ENCODE results near the gene MAST4.
"Not testable (repeated sequence)": the region's sequence is repeated elsewhere in the genome, so short reads cannot be mapped to it uniquely, and the experiment has no call there.

MAST4 gene

DNA sequence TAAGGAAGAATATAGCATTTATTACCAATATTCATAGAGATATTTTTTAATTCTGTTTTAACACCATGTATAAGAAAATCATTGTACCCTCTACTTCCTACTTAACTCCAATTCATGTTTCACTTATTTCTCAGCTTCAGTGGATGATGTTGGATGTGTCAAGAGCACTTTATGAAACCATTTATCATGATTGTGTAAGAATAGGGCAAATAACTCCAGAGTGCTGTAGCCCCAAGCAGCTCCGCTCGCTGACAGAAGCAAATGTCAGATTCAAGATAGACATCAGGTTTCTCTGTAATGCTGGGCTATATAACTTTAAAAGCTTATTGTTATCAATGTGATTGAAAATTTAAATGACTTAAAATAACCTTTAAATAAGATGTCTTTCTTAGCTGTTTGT is 50.4 kb downstream of the MAST4 start:
- no peak for DNase-seq (ENCODE audit: low read depth)

DNA sequence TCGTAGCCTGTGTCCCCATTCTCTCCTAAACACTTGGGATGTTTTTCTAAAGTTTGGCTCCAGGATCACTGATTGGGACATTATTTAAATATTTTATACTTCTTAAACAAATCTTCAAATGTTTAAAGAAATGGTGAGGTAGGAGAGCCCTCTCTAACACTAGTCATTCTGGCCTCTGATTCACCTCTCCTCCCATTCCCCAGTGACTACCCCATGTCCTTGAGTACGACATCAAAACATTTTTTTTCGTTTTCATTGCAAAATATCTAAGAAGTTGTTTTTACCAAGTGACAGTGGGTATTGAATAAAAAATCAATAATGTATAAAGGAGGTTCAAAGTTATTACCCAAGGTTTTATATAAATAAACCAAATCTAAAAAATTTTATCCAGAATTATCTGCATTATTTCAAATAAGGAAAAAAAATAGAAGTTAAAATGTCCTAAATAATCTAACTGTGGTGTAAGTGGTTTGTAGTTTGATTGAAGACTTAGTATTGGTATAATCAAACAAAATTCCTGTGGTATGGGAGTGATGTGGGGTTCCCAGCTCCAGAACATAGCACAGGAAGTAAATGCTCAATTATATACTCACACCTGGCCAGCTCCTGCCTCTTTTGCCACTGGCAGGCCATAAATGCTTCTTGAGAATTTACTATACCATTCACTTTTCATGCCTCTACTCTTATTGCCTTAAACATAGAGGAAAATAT is 51.1 kb downstream of the MAST4 start:
- no peak for DNase-seq (ENCODE audit: low read depth)

DNA sequence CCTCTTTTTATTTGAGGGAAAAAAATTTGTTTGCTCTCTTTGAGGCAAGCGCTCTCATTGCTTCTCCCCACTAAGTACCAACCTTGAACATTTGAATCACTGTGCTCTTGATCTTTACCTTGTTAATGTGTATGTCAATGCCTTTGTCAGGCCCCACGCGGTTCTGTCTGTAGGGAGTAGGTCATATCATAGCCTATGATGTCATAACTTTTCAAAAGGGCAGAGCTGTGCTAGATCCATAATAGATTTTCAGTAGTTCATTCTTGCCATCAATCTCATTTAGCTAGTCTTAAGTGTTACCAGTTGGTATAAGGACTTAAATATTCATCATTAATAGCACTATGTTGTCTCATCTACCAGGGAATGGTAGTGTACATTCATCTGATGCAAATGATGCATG is 56.6 kb downstream of the MAST4 start:
- no peak for DNase-seq (ENCODE audit: low read depth)

DNA sequence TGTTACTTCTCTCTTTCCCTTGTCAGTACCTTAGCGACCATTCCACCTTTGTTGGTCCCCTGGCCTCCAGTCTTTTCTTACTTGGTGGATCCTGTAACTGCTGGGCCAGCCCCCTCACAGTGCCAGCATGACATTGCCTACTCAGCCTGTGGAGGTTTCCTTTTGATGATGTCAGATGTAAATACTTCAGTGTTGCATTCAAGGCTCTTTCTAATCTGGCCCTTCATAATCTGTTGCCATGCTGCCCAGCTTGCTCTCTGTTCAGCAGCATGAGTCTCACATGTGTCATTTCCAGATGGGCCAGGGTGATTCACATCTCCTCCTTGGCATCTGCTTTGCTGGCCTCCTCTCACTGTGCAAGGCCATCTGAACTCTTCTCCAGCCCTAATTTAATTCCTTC is 57.1 kb downstream of the MAST4 start:
- DNase-seq (ENCODE audit: low read depth): peak; percentile 48

DNA sequence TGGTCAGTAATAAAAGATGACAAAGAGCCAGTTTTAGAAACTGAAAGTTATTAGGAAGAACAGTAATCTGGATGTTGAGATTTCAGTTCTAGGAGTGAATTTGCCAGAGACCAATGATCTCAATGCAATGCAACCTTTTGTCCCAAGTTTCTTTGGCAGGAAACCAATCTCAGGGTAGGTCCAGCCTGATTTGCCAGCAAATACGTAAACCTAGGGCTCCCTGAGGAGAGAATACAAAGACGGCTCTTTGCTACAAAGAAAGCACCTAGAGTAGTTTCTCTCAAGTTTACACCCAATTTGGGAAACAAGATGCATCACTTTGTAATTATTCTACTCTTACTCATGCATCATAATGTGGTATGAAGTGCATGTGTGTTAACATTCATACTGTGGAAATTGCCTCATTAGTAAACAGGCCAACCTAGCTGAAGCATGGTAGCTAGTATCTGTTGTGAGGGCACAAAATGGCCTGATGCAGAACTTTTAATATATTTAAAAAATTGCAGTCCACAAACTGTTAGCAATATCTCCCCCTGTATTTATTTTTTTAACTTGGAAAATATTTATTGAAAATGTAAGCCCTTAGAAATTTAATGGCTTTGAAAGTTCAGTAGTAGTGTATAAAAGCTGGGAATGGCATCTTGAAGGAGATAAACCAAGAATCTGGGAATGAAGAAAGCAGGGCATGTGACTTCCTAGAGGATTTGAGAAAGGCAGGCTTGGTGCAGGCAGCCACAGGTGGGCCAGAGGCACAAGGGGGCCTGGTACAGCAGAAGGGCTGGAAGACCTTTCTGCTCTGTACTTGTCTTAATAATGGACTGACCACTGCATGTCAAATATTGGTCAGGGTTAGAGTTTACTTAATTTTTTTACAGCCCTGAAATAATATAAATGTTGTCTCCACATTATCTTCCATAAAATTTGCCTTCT is 59.5 kb downstream of the MAST4 start:
- DNase-seq (ENCODE audit: low read depth): no peak

DNA sequence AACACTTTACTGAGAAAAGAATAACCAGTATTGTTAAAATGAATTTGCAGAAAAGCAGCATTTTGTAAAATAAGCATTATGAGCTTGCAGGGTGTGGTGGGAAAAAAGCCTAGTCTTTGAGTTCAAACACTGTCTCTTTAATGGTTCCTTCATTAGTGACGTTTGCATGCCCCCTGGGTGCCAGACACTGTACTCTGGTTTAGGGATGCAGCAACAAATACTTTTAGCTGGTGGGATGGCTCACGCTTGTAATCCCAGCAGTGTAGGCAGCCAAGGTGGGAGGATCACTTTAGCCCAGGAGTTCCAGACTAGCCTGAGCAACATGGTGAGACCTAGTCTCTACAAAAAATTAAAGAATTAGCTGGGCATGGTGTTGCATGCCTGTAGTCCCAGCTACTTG is 62.3 kb downstream of the MAST4 start:
- no peak for DNase-seq (ENCODE audit: low read depth)

DNA sequence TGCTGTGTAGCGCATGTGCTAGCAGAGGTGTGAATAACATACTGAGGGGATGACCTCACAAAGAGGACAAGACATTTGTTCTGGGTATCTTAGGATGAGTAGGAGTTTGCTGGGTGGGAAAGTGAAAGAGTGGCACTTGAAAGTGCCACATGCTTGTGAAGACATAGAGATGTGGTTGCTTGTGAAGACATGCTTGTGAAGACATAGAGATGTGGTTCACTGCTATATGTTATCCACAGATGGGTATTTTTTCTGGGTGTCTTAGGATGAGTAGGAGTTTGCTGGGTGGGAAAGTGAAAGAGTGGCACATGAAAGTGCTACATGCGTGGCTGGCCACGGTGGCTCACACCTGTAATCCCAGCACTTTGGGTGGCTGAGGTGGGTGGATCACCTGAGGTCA is 63.6 kb downstream of the MAST4 start:
- DNase-seq (ENCODE audit: low read depth): no peak

DNA sequence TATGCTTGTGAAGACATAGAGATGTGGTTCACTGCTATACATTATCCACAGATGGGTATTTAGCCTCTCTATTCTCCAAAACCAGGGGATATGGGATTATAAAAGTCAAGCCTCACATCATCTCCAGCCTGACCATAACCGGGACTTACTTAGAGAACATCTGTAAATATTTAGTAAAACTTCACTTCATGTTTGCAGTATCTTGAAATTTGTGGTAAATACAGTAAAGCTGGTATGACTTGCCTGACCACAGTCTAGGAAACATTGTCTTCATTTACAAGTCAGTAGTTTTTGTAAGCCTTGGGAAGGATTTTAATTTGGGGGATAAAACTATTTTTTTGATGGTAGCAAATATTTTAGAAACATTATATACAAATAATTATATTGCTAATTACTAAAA is 64.2 kb downstream of the MAST4 start:
- DNase-seq (ENCODE audit: low read depth): no peak

DNA sequence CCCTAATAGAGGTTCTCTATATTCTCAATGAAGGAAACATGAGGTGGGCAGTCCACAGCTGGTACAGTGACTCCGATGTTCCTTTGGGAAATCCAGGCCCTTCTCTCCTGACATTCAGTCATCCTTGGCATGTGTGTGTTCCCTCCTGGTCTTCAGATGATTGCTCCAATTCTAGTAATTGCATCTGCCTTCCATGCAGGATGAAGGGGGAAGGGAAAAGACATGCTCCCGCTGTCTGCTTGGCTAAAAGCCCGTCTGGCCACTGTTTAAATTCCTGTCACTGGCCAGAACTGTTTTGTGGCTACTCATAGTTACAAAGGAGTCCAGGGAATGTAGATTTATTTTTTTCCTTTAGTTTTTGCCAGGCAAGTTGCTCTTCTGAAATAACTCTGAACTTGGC is 65.0 kb downstream of the MAST4 start:
- no peak for DNase-seq (ENCODE audit: low read depth)

DNA sequence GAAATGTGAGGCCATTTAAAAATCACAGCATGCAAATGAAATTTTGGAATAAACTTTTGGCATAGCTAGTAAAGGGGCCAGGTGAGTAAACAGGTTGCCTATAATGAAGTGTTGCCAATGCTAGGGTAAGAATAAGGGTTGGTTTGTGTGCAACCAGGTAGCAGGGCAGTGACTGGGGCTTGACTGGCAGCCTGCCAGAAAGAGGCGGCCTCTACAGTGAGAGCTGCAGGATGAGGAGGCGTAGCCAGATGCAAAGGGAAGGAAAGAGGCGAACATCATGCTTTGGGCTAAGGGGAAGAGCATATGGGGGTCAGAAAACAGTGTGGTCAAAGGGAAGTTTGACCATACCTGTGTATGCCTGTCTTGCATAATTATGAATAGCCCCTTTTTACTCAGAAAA is 70.6 kb downstream of the MAST4 start:
- no peak for DNase-seq (ENCODE audit: low read depth)

DNA sequence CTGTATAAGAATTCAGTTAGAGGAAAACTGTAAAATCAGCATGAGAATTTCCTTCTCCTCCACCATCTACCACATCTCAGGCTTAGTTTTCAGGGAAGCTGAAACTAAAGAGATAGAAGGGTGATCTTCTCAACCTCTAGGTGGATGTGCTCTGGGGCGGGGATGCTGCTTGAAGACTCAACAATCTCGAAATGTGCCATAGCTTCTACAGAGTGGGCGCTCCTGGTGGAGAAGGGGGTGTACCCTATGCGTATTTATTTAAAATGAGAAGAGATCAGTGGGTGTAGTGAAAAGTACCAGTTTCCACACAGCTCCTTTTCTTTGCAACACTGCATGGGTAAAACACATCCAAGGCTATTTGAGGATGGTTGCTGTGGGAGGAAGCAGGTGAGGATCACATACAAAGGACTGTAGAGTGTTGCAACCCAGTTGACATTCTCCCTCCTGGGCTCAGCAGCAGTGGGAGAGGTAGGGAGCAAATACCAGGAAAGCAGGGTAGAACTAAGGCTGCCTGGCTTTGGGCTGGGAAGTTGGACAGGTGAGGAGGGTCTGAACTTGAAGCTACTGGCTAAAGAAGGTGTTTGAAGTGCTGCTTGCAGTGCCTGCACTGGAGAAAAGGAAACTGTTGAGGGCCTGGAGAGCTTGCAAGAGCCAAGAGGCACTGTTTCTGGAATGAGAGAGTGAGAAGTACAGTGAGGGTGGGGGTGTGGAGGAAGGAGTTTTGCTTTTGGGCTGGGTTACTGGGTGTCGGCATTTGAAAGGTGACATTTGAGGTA is 73.1 kb downstream of the MAST4 start:
- DNase-seq (ENCODE audit: low read depth): no peak

DNA sequence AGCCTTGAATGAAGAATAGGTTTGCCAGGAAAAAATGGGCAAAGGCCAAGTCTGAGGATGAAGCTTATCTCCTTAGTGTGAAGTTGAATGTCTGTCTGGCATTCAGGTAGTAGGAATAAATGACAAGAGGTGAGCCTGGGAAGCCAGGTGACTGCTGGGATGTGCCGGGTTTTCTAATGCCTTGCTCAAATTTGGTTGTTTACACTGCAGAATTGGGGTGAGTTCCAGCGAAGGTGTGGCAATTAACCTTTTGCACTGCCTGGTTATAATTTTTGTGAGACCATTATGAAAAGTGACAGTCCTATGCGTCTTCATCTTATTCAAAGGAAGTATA is 73.6 kb downstream of the MAST4 start:
- DNase-seq (ENCODE audit: low read depth): no peak

DNA sequence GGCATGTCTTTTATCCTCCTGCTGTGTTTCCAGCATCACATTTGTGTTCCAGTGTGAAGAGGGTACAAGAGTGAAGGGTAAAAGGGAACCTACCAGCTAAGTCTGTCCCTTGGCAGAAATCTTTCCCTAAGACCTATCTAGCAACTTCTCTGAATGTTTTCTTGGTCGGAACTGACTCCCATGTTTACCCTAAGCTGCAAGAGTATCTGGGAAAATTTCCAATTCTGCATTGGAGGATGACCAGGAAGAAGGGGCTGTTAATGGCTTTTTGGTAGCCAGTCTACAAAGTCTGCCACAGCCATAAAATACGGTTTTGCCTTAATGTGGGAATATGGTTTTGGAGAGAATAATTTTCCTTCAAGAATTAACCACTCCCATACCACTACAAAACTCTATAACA is 75.1 kb downstream of the MAST4 start:
- DNase-seq (ENCODE audit: low read depth): no peak

DNA sequence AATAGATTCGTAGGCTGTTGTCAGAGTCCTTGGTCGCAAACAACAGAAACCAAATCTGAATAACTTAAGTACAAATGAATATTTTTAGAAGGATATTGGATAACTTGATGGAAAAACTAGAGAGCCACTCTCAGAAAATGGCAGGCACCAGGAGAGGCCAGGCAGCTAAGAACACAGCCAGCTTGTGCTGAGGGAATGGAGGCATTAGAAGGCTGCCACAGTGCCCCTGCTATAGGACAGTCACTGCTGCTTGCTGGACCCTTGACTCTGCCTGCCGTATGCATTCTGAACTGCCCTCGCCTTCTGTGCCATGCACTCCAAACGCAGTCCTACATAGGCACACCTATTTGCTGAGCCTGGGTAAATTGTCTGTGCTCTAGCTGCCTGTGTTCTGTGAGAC is 78.6 kb downstream of the MAST4 start:
- DNase-seq (ENCODE audit: low read depth): no peak

DNA sequence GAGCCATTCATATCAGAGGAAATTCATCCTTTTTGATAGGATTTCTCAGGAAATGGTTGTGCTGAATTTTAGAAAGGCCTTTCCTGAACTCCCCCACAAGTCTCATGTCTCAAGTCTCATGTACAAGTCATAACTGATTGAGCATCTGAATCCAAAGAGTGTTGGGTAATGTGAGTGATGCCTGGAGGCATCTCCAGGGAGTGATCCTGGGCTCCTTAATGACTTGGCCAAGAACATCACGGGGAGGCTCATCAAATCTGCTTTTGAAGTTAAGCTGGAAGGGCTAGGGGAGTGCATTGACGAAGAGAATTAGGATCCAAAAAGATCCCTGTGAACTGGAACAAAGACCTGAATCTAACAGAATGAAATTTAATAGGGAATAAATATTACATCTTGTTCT is 79.2 kb downstream of the MAST4 start:
- DNase-seq (ENCODE audit: low read depth): no peak

DNA sequence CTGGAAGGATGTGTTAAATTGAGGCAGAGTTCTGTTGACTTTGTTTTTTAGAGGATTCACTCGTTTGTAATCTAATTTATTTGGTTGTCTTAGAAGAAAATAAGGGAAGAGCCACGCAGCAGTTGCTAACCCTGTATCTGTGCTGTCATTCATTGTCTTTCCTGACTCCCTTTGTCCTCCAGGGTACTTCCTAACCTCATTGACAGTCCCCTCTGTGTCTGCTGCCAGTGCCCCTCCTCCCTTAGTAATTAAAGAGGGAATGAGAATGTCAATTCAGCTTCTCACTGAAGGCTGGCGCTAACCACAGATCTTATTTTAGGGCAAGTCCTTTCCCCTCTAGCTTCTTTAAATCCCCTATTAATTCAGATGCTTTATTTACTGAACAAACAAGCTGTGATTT is 84.0 kb downstream of the MAST4 start:
- DNase-seq (ENCODE audit: low read depth): no peak

DNA sequence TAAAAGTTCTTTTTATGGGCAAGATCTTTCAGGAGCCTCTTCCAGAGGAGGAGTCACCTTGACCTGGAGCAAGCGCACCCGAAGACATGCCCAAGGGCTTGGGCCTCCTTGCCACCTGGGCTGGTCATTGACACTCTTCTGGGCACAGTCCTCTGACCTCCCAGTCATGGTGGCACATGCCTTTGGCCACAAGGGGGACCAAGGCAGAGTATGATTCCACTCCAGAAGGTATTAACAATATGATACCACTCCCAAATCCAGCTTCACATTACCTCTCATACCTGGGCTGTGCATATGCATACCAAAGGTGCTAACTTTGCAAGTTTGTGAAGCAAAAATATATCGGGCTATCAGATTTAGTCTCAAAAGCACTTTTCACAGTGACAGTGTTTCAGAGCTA is 84.6 kb downstream of the MAST4 start:
- no peak for DNase-seq (ENCODE audit: low read depth)

DNA sequence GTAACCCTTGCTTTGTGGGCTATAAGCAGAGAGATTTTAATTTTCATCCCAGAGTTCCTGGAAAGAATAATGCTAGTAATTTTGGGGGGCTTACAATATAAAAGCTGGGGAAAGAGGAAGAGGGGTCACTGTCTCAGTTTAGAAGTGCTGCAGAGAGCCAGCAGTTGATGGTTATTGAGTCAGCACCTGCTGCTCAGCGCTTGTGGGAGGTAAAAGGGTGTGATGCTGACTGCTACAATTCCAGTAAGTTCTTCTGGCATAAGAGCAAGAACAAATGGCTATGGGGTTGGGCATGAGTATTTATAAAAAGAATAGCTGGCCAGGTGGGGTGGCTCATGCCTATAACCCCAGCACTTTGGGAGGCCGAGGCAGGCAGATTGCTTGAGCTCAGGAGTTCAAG is 88.5 kb downstream of the MAST4 start:
- no peak for DNase-seq (ENCODE audit: low read depth)

DNA sequence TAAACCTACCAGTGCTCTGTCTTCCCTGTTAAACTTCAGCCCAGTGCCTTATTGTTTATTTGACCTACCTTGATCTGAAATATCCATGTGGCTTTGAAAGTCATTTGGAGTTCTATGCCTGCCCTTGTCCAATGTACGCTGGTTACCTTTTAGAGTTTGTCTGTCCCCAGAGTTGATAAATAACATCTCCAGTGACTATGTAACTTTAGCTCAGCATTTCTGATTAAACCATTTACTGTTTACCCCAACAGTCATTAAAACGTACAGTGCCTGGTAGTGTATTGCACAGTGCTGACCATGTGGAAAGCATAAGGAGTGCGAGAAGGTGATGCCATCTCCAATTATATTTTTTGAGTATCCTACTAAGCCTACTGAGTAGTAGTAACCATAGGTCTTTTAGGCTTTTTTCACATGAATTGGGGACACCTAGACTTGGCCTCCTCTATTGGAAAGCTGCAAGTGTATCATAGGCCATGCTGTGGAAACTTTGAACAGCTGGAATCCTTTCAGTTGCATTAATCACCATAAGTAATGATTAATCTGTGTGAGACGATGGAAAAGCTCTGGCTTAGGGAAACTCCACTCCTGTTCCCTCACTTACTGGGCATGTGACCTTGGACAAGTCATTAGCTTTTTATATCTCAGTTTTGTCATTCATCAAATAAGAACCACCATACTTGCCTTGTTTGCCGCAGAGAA is 93.5 kb downstream of the MAST4 start:
- no peak for DNase-seq (ENCODE audit: low read depth)

DNA sequence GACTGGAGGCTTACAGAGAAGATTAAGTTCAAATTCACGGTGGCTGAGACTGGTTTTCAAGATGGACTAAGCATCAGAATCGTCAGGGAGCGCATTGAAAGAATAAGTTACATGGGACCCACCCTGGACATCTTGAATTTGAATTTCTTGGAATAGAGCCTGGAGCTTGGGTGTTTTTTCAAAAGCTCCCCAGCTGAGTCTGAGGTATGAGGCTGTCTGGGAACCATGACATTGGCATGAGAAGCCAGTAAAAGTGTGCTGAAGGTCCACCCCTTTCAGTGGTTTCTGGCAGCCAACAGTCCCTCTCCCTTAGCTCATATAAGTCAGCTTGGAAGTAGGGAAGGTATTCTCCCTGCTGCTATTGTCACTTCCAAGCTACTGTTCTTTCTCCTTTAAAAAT is 97.8 kb downstream of the MAST4 start:
- DNase-seq (ENCODE audit: low read depth): no peak

DNA sequence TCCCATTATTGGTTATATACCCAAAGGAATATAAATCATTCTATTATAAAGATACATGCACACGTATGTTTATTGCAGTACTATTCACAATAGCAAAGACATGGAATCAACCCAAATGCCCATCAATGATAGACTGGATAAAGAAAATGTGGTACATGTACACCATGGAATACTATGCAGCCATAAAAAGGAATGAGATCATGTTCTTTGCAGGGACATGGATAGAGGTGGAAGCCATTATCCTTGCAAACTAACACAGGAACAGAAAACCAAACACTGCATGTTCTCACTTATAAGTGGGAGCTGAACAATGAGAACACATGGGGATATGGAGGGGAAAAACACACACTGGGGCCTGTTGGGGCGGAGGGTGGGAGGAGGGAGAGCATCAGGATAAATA is 99.6 kb downstream of the MAST4 start:
- DNase-seq (ENCODE audit: low read depth): not testable (repeated sequence)

DNA sequence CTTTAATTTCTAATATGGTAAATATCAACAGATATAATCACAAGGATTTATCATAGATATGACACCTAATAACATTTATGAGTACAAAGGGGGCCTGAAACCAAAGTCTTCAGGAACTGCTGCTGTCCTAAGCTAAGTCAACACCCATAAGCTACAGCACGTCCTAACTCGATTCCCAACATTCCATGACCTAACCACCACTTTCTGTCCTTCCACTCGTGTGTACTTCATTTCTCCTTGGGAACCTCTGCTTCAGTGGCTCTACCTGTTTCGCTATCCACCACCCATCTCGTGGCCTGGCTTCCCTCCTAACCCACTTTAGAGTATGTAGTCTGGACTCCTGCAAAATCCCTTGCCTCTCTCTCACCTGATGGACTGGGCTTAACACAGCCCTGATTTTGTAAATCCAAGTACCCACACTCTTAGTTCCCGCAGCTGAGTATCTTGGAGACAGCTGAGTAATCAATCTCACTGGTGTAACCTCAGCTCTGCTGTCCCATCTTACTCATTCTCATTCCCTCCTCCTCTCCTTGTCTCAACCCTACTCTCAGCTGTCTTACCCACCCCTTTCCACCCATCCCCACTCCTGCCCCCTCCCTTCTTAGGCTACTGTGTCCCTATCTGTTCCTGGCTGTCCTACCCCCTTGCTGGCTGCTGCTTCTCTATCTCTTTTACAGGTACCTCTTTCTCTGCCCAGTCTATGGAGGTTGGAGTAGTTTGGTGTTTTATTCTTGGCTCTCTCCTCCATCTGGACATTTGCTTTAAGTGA is 101.8 kb downstream of the MAST4 start:
- no peak for DNase-seq (ENCODE audit: low read depth)
